ENCODE data around the gene ZC3H7A.

The ZC3H7A gene

DNA sequence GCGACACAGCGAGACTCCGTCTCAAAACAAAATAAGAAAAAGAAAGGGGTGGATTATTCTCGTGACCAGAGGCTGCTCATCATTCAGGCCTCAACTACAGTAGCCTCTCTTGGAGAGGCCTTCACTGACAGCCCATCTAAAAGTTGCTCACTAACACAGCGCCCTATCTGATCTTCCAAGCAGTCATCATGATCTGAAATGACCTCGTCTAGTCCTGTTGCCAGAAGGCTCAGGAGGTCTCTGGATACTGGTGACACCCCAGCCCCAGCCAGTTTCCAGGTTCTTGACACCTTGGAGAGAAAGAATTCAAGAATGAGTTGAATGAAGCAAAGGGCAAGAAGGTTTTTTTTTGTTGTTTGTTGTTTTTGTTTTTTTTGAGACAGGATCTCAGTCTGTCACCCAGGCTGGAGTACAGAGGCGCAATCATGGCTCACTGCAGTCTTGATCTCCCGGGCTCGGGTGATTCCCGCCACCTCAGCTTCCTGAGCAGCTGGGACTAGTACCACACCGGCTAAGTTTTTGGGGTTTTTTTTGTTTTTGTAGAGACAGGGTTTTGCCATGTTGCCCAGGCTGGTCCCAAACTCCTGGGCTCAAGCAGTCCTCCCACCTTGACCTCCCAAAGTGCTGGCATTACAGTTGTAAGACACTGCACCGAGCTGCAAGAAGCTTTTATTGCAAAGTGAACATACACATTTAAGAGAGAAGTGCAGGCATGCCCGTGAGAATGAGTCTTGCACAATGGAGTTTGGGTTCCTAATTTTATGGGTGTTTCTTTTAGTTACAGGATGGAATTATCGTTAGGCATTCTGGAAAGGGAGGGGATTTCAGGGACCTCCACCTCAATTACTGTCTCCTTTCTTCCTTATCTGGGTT lies 2.7 kb upstream of the ZC3H7A start:
- no peak for DNase-seq (ENCODE audit: low read depth)
- TF ChIP-seq, protein P1, sequence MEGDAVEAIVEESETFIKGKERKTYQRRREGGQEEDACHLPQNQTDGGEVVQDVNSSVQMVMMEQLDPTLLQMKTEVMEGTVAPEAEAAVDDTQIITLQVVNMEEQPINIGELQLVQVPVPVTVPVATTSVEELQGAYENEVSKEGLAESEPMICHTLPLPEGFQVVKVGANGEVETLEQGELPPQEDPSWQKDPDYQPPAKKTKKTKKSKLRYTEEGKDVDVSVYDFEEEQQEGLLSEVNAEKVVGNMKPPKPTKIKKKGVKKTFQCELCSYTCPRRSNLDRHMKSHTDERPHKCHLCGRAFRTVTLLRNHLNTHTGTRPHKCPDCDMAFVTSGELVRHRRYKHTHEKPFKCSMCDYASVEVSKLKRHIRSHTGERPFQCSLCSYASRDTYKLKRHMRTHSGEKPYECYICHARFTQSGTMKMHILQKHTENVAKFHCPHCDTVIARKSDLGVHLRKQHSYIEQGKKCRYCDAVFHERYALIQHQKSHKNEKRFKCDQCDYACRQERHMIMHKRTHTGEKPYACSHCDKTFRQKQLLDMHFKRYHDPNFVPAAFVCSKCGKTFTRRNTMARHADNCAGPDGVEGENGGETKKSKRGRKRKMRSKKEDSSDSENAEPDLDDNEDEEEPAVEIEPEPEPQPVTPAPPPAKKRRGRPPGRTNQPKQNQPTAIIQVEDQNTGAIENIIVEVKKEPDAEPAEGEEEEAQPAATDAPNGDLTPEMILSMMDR (conservative IDR thresholded peaks at IDR 0.05; ENCODE audit: low read depth, low read length) = no peak
- H3K4me3 ChIP-seq (ENCODE audit: low read depth, low read length) = no peak overlapping the region

DNA sequence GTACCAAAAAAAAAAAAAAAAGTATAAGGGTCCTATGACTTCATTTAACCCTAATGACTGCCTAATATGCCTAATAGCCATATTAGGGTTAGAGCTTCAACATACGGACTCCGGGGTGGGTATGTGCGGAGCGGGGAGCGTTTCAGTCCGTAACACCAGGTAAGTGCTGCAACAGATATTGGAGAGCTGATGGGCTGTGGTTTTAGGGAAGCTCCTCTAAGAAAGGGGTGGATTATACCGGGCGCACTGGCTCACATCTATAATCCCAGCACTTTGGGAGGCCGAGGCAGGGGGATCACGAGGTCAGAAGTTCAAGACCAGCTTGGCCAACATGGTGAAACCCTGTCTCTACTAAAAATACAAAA lies 1.9 kb upstream of the ZC3H7A start:
- TF ChIP-seq, protein P1 (conservative IDR thresholded peaks at IDR 0.05; ENCODE audit: low read depth, low read length) = no peak
- no peak for DNase-seq (ENCODE audit: low read depth)
- H3K4me3 ChIP-seq (ENCODE audit: low read depth, low read length) = no peak overlapping the region

DNA sequence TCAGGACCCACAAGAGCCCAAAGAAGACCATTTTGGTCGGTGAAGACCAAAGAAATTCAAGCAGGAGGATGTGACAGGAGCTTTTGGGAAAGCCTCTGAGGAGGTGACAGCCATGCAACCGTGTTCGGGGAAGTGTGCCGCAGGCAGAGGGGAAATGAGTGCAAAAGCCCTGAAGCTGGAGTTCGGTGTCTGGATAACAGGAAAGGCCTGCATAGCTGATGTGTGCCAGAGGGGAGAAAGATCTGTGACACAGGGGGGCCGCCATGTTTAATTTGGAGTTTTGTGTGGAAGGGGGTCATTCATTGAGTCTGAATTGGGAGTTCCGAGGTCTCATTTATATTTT lies 870 bp upstream of the ZC3H7A start:
- TF ChIP-seq, protein P1 (conservative IDR thresholded peaks at IDR 0.05; ENCODE audit: low read depth, low read length) = no peak
- peak overlapping the region; percentile 77 for H3K4me3 ChIP-seq (ENCODE audit: low read depth, low read length)
- DNase-seq (ENCODE audit: low read depth) = no peak

DNA sequence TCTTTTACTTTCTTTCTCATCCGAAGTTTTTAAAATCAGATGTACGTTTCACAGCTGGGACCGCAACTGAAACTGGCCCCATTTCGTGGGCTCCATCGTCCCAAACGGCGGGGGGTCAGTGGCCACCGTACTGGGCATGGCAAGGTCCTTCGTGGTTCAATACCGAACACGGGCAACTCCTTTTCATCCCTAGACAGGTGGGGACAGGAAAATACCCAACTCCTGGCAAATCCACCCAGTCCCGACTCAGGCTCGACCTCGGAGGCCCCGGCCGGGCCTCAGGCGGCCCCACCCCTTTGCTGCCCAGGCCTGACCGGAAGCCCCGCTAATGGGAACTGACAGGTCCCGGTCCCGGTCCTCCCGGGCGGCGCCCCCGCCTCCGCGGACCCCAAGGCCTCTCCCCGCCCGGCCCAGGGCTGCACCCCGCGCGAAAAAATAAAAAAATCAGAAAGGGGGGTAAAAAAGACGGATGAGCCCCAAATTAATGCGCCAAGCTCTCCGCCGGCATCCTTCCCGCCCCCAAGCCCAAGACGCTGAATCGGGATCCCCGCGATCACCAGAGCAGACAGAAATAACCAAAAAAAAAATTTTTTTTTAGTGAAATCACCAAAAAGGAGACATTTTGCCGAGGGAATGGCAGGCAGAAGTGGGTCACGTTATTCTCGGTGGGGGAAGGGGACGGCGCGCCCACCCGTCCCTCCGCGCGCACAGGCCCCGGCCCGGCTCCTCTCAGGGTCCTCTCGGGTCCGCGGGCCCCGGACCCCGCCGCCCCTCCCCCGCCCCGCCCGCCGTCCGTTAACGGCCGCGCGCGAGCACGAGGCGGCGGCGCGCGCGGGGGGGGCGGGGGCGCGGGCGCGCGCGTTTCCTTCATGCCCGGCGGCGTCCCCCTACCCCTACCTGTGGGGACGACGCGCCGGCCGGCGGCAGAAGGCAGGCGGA lies 562 bp downstream of the ZC3H7A start:
- TF ChIP-seq, protein P1 (conservative IDR thresholded peaks at IDR 0.05; ENCODE audit: low read depth, low read length) = no peak
- peak overlapping the region; percentile 85 for H3K4me3 ChIP-seq (ENCODE audit: low read depth, low read length)
- peak; percentile 50 for DNase-seq (ENCODE audit: low read depth)

DNA sequence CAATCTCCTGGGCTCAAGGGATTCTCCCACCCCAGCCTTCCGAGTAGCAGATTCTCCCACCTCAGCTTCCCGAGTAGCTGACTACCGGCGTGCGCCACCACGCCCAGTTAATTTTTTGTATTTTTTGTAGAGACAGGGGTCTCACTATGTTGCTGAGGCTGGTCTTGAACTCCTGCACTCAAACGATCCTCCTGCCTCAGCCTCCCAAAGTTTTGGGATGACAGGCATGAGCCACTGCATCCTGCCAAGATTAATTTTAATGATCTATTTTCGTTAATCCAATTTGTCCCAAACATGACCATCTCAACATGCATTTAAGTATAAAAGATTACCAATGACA lies 1.2 kb downstream of the ZC3H7A start:
- TF ChIP-seq, protein P1 (conservative IDR thresholded peaks at IDR 0.05; ENCODE audit: low read depth, low read length) = no peak
- DNase-seq (ENCODE audit: low read depth) = no peak

DNA sequence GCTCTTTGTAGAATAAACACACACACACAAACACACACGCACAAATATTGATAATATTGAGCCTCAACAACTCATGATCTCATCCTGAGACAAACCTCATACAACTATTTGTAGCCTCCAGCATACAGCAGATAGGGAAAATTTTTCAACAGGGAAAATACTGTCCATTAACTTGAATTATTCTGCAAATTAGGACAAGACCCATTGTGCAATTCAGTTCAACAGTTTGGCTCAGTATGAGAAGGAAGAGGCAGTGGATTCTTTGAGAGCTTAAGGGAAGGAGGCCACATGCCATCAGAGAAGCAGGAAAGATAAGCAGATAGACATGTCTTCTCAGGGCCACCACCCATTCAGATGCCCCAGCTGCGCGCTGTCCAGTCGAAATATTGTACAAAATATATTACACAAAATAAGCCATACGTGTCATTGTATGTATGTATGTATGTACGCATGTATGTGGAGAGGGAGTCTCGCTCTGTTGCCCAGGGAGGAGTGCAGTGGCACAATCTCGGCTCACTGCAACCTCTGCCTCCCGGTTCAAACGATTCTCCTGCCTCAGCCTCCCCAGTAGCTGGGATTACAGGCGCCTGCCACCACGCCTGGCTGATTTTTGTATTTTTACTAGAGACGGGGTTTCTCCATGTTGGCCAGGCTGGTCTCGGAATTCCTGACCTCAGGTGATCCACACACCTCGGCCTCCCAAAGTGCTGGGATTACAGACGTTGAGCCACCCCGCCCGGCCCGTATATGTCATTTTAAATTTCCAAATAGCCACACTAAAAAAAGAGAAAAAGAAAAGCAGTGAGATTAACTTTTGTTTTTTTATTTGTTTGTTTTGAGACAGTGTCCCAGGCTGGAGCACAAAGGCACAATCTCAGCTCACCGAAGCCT lies 1.8 kb downstream of the ZC3H7A start:
- DNase-seq (ENCODE audit: low read depth) = no peak
- H3K4me3 ChIP-seq (ENCODE audit: low read depth, low read length) = peak overlapping the region; percentile 85
- TF ChIP-seq, protein P1 (conservative IDR thresholded peaks at IDR 0.05; ENCODE audit: low read depth, low read length) = no peak

More for the DNA sequence above, 1.2 kb downstream of the ZC3H7A start:
- H3K4me3 ChIP-seq (ENCODE audit: low read depth, low read length) = peak overlapping the region; percentile 85

Data from choroid plexus epithelial cell (primary cell).